Stimulated activated CD8-positive, alpha-beta memory T cell treated with anti-CD3 and anti-CD28 coated beads, Interleukin-4, amount 100 ng/mL, for 48 hours (primary cell): ENCODE data around the gene CDR2.
"Not testable (repeated sequence)": the region's sequence is repeated elsewhere in the genome, so short reads cannot be mapped to it uniquely, and the experiment has no call there.

Source experiments
- DNase-seq: peaks from one replicate; pipeline ENCODE4 v3.0.0-alpha.2; 2020

The CDR2 gene

DNA sequence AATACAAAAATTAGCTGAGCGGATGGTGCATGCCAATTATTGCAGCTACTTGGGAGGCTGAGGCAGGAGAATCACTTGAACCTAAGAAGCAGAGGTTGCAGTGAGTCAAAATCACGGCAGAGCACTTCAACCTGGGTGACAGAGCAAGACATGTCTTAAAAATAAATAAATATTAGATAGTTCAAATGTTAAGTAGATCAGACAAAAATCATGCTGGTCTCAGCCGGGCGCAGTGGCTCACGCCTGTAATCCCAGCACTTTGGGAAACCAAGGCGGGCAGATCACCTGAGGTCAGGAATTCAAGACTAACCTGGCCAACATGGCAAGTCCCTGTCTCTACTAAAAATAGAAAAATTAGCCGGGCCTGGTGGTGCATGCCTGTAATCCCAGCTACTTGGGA is 73.0 kb downstream of the CDR2 start:
- not testable (repeated sequence) for DNase-seq

DNA sequence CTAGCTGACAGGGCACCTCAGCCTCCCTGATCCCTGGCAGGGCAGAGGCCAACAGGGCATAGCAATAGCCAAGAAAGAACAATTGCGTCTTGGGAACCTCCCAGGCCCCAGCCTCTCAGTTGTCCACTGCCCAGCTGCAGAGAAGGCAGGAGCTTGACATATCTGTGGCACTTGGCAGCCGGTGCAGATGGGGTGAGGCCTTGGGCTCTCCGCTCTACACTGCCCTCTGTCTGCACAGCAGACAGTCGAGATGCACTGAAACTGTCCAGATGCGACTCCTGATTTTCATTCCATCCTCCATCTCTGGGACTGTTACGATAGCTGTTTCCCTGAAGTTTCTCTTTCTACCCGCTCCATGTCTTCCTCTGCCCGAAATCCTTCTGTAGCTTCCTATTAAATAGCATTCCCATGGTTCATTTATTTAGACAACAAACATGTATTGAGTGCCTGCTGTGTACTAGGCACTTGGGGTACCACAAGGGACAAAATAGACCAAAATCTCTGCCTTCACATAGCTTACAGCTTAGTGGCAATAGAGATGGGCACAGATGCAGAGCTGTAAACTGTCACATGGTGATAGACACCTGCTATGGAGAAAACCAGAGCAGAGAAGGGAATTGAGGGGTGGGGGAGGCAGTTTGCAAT is 73.9 kb downstream of the CDR2 start:
- peak; percentile 61 for DNase-seq

DNA sequence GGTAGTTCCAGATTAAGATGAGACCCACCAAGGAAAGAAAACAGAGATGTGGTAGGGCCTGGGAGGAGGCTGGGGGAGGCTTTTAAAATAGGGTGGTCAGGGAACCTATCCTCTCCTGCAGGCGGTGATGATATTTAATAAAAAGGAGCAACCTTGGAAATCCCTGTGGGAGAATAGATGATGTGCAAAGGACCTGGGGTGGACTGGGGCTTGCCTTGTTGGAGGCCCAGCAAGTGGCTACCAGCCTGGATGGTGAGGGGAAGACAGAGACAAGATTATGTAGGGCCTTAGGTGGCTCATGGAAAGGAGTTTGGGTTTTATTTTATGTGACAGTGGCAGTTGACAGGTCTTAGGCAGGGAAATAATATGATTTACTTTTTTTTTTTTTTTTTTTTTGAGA is 75.4 kb downstream of the CDR2 start:
- no peak for DNase-seq

DNA sequence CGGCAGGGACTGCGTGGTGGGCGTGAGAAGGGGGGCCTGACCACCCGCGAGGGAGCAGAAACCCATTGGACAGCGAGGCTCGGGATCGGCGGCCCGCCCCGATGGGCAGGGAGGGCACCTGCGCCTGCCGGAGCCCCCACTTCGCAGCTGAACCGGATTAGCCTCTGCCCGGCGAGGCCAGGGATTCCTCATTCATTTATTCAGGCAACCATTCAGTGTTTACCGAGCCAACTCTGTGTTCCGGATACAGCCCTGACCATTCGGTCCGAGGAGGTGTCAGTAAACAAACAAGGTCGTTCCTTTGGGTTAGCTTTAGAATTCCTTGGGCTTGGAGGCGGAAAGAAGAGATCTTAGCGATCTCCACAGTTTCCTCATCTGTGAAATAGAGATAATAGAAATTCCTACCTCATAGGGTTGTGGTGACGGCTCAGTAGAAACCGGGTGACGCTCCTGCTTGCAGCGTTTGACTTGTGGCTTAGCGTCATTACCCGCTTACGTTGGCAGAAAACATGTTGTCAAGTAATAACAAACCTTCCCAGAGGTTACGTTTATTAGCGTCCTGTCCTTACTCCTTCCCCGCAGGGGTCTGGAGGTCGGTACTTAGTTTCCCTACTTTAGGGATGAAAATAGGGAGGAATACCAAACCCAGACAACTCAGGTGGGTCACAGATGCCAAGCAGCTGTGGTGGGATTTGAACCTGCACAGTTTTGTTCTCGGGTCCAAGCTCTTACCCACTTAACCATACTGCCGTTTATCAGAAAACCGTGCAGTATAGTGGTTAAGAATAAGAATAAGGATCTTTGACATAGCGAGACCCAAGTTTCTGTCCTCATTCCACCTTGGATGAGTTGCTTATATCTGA is 76.3 kb downstream of the CDR2 start:
- DNase-seq: peak; percentile 77

DNA sequence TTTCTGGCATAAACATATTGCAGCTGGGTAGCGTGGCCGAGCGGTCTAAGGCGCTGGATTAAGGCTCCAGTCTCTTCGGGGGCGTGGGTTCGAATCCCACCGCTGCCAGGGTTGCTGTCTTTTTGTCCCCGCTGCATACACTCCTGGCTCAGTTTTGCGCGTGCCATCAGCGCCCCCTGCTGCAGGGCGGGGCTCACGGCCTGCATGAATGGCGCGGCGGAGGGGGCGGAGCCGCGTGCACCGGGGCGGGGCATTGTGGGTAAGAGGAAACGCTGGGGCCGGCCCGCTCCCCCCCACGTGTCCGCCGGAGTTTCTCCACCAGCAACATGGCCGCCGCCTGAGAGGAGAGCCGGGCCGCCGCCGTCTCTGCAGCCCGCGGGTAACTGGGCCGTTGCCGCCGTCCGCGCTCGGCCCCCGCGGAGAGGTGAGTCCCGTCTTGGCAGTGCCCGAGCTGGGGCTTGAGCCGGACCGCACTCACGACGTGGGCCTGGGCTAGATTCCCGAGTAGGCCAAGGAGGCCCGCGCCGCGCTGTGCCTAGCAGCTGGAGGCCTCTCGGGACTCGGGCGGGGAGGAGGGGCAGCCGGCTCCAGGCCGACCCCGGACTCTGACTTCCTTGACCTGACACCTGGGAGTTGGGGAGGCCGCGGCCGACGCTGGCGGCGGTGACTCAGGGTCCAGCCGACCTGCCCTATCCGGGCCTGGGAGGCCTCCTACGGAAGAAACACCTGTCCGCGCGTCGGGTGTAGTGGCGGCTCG is 77.1 kb downstream of the CDR2 start, which contains the start of gene POLR3E:
POLR3E (plus strand) TSS at position 296 of the 757 bp plus-strand sequence. CDS start 5,560 bp downstream, outside the sequence.
- peak; percentile 100 for DNase-seq

DNA sequence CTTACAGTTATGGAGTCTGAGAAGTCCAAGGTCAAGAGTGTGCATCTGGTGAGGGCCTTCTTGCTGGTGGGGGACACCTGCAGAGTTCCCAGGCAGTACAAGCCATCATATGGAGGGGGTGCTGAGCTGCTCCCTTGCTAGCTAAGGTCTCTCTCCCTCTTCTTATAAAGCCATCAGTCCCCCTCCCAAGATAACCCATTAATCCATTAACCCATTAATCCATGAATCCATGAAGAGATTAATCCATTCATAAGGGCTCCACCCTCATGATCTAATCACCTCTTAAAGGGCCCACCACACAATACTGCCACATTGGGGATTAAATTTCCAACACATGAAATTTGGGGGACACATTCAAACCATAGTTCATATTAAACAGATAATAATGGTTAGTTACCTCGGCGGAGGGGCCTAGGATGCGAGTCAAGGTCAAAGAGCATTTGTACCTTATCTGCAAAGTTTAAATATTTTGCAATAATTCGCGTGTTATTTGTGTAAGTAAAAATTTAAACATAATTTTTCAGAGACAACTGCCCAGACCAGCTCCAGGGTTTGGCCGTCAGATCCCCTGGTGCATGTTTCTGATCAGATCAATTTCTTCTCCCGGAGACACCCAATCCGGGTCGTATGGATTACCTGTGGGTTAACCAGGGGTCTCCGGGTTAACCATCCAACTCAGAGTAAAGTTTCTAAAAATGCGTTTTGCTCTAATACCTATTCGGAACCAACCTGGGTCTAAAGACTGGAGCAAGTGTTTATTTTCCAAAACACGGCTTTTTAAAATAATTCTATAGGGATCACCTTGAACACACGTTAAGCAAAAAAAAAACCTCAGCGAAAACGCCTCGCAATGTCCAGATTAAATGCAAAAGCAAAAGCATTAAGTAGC is 78.0 kb downstream of the CDR2 start:
- DNase-seq: peak; percentile 39
